HL-60/S4 (cell line): ENCODE measurements around the gene ARHGAP11A.

ENCODE experiments used
- in situ Hi-C: fragments of 300-500 bp; cut with MboI; formaldehyde crosslinking; loops from 2 replicates; pipeline ENCODE4 v1.14.3; 2022; ENCODE audit warnings: low sequenced_read_pairs

ARHGAP11A gene

GRCh38 chr15:32652178-32652577 is 36.9 kb downstream of the ARHGAP11A start:
- in situ Hi-C loops = no loop called here

- in situ Hi-C loops = no loop called here
Observed at GRCh38 chr15:32656091-32656490, 40.8 kb downstream of the ARHGAP11A start.

- in situ Hi-C loops = no loop called here
Observed at GRCh38 chr15:32656496-32656895, 41.2 kb downstream of the ARHGAP11A start.

GRCh38 chr15:32657198-32657883 is 42.0 kb downstream of the ARHGAP11A start:
- in situ Hi-C loops = no loop called here

- in situ Hi-C loops = no loop called here
Observed at GRCh38 chr15:32657941-32658340, 42.6 kb downstream of the ARHGAP11A start.

- in situ Hi-C loops = no loop called here
Observed at GRCh38 chr15:32659340-32660155, 44.2 kb downstream of the ARHGAP11A start.

- in situ Hi-C loops = no loop called here
Observed at GRCh38 chr15:32663671-32664070, 48.4 kb downstream of the ARHGAP11A start.

- in situ Hi-C loops = no loop called here
Observed at GRCh38 chr15:32664796-32665195, 49.5 kb downstream of the ARHGAP11A start.

- in situ Hi-C loops = no loop called here
Observed at GRCh38 chr15:32667321-32667720, 52.0 kb downstream of the ARHGAP11A start.

- in situ Hi-C loops = no loop called here
Observed at GRCh38 chr15:32668942-32669341, 53.6 kb downstream of the ARHGAP11A start.

GRCh38 chr15:32669896-32670611 is 54.8 kb downstream of the ARHGAP11A start:
- in situ Hi-C loops = loop anchor here (10.0 kb wide), 2 partner anchors 115 to 325 kb away; no protein-coding TSS in a partner anchor

GRCh38 chr15:32670623-32671022 is 55.3 kb downstream of the ARHGAP11A start:
- in situ Hi-C loops = loop anchor here (10.0 kb wide), 2 partner anchors 114 to 324 kb away; no protein-coding TSS in a partner anchor

GRCh38 chr15:32671339-32672325 is 56.3 kb downstream of the ARHGAP11A start:
- in situ Hi-C loops = loop anchor here (10.0 kb wide), 2 partner anchors 113 to 323 kb away; no protein-coding TSS in a partner anchor

GRCh38 chr15:32674681-32675080 is 59.4 kb downstream of the ARHGAP11A start:
- in situ Hi-C loops = loop anchor here (10.0 kb wide), 2 partner anchors 110 to 320 kb away; no protein-coding TSS in a partner anchor

- in situ Hi-C loops = loop anchor here (10.0 kb wide), 2 partner anchors 109 to 319 kb away; no protein-coding TSS in a partner anchor
Observed at GRCh38 chr15:32675466-32675865, 60.2 kb downstream of the ARHGAP11A start.

- in situ Hi-C loops = loop anchor here (10.0 kb wide), 2 partner anchors 109 to 319 kb away; no protein-coding TSS in a partner anchor
Observed at GRCh38 chr15:32676169-32676568, 60.9 kb downstream of the ARHGAP11A start.

GRCh38 chr15:32677238-32677750 is 62.0 kb downstream of the ARHGAP11A start:
- in situ Hi-C loops = loop anchor here (10.0 kb wide), 2 partner anchors 108 to 318 kb away; no protein-coding TSS in a partner anchor

- in situ Hi-C loops = loop anchor here (10.0 kb wide), 2 partner anchors 106 to 316 kb away; no protein-coding TSS in a partner anchor
Observed at GRCh38 chr15:32679298-32679690, 64.0 kb downstream of the ARHGAP11A start.

GRCh38 chr15:32682569-32682968 is 67.3 kb downstream of the ARHGAP11A start:
- in situ Hi-C loops = no loop called here
